GM19238 (cell line): Measurements from ENCODE around the gene MCRS1.

Experiments used
- DNase-seq: peaks from one replicate; pipeline ENCODE4 v3.0.0; 2011; ENCODE audit warnings: low spot score; ENCODE audit not compliant: insufficient read length

The MCRS1 gene

GRCh38 chr12:49582201-49582600 lies 14.3 kb upstream of the MCRS1 start:
- DNase-seq, result no peak

GRCh38 chr12:49580572-49581535 lies 12.9 kb upstream of the MCRS1 start:
- peak; percentile 62 for DNase-seq

GRCh38 chr12:49578471-49579112 lies 10.7 kb upstream of the MCRS1 start:
- DNase-seq, result no peak

- DNase-seq, result no peak
Observed at GRCh38 chr12:49577589-49578315, 9.8 kb upstream of the MCRS1 start.

GRCh38 chr12:49568442-49569162 lies 660 bp upstream of the MCRS1 start:
- no peak for DNase-seq

GRCh38 chr12:49567302-49567610 lies 686 bp downstream of the MCRS1 start:
- no peak for DNase-seq

- DNase-seq, result no peak
Observed at GRCh38 chr12:49566361-49566760, 1.6 kb downstream of the MCRS1 start.

GRCh38 chr12:49565406-49566265 lies 2.3 kb downstream of the MCRS1 start:
- DNase-seq, result no peak

- no peak for DNase-seq
Observed at GRCh38 chr12:49564686-49565405, 3.1 kb downstream of the MCRS1 start.

GRCh38 chr12:49563951-49564685 lies 3.8 kb downstream of the MCRS1 start:
- no peak for DNase-seq

GRCh38 chr12:49562831-49563230 lies 5.1 kb downstream of the MCRS1 start:
- no peak for DNase-seq

- no peak for DNase-seq
Observed at GRCh38 chr12:49562233-49562632, 5.7 kb downstream of the MCRS1 start.

GRCh38 chr12:49560695-49561094 lies 7.2 kb downstream of the MCRS1 start:
- DNase-seq, result no peak

- no peak for DNase-seq
Observed at GRCh38 chr12:49559011-49559675, 8.8 kb downstream of the MCRS1 start.

- no peak for DNase-seq
Observed at GRCh38 chr12:49558526-49558925, 9.4 kb downstream of the MCRS1 start.

- DNase-seq, result no peak
Observed at GRCh38 chr12:49557917-49558215, 10.1 kb downstream of the MCRS1 start.

- no peak for DNase-seq
Observed at GRCh38 chr12:49557187-49557916, 10.6 kb downstream of the MCRS1 start.
